Glomerular endothelial cell (primary cell): ENCODE results near the gene ARHGEF35. TPM values are rescaled to one million over a fixed set of nuclear protein-coding genes. Genes with fewer than 3 reads are reported as not detected.
"Not testable (repeated sequence)": the region's sequence is repeated elsewhere in the genome, so short reads cannot be mapped to it uniquely, and the experiment has no call there.

Source experiments
- DNase-seq: peaks from one replicate; pipeline ENCODE4 v3.0.0-alpha.2; 2011; ENCODE audit warnings: low read depth, low spot score; ENCODE audit errors: extremely low read depth
- total RNA-seq: library from RNA; depleted of rRNA; stranded (reverse); fragments of >200 nt; gene quantifications from 2 replicates; pipeline ENCODE4 v1.2.3, GENCODE V29; 2015

The ARHGEF35 gene
- total RNA-seq, 1 donor from 2014 or later = not detected

DNA sequence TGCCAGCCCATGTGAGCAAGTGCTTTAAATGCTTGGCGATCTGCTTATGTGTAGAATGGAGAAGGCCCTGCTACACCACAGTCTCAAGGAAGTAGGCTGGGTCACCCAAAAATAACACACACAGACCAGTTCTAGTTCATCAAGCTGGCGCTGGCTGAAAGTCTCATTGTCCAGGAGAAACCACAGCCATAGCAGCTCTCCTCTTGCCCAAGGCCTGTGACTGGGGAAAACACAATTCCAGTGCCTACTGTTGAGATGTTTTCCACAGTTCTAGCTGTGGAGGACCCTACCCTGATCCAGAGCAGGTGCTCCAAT lies 16.5 kb downstream of the ARHGEF35 start:
- not testable (repeated sequence) for DNase-seq

DNA sequence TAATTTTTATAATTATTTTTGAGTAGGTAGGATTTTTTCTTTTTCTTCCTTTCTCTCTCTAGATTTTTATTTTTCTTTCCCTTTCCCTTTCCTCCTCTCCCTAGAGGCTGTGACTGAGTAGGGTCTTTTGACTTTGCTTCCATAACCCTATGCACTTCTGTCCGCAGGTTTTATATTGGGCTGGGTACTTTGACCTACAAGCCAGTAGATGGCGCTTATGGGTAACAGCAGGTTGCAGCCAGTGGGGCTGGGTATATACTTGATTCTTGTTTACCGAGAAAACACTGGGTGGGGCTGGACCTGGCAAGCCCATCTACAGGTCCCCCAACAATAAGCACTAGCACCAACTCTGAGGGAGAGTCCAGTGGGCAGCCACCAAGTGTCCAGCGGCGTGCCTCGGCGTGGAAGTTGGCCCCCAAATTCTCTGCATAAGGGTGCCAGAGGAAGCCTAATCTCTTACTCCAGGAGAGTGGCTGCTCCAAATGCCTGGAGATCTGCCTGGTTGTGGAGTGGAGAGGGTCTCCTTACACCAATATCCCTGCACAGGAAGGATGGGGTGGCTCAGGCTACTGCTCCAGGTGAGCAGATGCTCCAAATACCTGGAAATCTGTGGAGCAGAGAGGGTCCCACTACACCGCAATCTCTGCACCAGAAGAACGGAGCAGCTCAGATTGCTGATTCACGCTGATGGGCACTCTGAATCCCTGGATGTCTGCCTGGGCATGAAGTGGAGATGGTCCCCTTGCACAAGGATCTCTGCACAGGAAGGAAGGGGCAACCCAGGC lies 17.1 kb downstream of the ARHGEF35 start:
- DNase-seq = not testable (repeated sequence)

DNA sequence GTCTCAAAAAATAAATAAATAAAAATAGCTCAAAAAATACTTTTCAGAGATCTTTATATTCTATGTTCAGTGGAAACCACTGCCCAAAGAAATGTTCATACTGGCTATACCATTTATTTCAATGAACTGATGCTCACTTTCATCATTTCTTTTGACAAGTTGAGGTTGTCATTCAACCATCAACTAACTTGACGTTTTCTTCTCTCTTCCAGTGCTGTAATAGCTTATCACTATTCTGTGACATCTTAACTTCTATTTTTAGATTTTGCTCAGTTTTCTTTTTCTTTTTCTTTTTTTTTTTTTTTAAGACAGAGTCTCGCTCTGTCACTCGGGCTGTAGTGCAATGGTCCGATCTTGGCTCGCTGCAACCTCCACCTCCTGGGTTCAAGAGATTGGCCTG lies 21.0 kb downstream of the ARHGEF35 start:
- no peak for DNase-seq

DNA sequence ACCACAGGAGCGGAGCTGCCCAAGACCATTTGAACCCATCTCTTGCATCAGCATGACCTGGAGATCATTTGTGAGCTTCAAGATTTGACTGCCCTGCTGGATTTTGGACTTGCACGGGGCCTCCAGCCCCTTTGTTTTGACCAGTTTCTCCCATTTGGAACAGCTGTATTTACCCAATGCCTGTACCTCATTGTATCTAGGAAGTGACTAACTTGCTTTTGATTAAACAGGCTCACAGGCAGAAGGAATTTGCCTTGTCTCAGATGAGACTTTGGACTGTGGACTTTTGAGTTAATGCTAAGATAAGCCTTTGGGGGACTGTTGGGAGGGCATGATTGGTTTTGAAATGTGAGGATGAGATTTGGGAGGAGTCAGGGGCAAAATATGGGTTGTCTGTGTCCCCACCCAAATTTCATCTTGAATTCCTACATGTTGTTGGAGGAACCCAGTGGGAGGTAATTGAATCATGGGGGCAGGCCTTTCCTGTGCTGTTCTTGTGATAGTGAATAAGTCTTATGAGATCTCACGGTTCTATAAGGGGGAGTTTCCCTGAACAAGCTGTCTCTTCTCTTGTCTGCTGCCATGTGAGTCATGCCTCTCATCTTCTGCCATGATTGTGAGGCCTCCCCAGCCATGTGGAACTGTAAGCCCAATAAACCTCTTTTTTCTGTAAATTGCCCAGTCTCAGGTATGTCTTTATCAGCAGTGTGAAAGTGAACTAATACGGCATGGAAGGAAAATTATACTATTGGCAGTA lies 23.9 kb downstream of the ARHGEF35 start:
- not testable (repeated sequence) for DNase-seq

DNA sequence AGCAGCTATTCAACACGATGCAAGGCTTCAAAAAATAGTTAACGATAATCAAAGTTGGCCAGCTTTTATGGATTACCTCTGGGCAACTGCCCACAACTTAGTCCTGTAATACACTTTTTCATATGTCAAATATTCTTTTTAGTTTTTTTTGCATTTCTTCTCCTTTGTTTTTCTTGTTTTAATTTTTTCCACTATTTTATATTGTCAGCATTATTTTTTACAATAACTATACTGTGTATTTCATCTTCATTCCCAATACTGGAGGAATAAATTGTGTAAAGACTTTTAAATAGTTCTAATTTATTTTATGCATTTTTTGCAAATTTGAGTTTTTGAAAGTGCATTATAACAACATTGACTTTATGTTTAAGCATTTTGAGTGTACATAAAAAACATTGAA lies 30.8 kb downstream of the ARHGEF35 start:
- no peak for DNase-seq

DNA sequence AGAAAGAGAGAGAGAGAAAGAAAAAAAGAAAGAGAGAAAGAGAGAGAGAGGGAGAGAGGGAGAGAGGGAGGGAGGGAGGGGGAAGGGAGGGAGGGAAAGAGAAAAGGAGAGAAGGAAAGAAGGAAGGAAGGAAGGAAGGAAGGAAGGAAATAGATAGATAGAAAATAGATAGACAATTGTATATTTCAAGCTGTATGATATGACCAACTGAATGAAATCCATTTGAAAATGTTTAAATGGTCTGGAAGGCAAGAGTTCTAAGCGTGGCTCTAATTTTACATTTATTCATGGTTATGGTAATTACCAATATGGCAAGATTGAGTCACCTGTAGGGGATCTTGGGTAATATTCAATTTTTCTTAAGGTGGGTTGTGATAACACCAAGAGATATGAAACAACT lies 36.8 kb downstream of the ARHGEF35 start:
- DNase-seq = no peak

DNA sequence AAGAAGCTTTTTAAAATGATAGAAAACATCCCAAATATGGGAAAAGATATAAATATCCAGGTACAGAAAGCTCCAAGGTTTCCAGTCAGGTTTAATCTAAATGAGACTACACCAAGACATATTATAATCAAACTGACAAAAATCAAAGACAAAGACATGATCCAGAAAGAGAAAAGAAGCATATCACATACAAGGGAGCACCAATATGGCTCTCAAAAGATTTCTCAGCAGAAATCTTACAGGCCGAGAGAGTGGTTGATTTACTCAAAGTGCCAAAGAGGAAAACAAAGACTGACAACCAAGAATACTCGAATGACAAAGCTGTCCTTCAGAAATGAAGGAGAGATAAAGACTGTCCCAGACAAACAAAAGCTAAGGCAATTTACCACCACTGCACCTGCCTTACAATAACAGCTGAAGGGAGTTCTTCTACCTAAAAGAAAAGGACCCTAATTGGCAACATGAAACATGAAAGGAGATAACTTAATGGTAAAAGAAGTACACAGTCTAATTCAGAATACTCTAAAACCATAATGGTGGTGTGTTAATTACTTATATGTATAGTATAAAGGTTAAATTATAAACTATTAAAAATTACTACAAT lies 47.3 kb downstream of the ARHGEF35 start:
- no peak for DNase-seq

DNA sequence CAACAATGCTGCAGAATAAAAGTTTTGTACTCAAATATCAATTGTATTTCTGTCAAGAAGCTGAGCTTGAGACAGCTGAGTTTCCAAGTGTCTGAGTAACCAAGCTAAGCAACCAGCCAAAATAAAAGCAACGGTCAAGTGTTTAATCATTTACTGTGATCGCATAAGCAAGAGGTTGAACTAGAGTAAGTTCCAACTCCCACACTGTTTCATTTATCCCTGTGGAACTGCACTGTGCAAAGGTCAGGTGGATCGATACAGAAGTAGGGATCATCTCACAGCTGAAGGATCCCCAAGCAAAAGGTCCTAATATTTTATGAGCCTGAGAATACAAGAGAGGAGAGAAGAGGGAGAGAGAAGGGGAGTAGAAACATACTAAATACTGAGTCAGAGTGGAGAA lies 51.2 kb downstream of the ARHGEF35 start:
- DNase-seq = no peak

DNA sequence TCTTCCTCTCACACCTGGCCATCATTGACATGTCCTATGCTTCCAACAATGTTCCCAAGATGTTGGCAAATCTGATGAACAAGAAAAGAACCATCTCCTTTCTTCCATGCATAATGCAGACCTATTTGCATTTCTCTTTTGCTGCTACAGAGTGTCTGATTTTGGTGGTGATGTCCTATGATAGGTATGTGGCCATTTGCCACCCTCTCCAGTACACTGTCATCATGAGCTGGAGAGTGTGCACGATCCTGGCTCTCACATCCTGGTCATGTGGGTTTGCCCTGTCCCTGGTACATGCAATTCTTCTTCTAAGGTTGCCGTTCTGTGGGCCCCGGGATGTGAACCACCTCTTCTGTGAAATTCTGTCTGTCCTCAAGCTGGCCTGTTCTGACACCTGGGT lies 53.4 kb downstream of the ARHGEF35 start:
- no peak for DNase-seq

DNA sequence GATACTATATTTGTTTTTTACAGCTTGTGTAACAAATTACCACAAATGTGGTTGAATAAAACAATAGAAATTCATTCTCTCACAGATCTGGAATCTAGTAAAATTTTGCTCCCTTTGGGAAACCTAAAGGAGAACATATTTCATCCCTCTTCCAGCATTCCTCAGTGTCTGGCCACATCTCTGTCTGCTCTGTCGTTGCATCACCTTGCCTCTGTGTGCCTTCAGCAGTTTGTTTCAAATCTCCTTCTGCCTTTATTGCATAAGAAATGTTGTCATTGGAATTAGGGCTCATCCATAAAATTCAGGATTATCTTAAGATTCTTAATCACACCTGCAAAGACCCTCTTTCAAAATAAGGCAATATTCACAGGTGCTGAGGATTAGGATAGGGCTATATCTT lies 58.1 kb downstream of the ARHGEF35 start:
- no peak for DNase-seq

Other genes with a start within 250 kb of the ARHGEF35 start
- gene OR2F1, start 241.0 kb downstream of the ARHGEF35 start, total RNA-seq = not detected in 2 replicates
- not detected in 2 replicates for gene OR6B1, start 195.5 kb downstream of the ARHGEF35 start, total RNA-seq
- gene OR2A5, start 146.9 kb downstream of the ARHGEF35 start, total RNA-seq = not detected in 2 replicates
- not detected in 2 replicates for gene OR2A25, start 126.0 kb downstream of the ARHGEF35 start, total RNA-seq
- gene OR2A12, start 109.6 kb downstream of the ARHGEF35 start, total RNA-seq = not detected in 2 replicates
- gene OR2A2, start 86.2 kb downstream of the ARHGEF35 start, total RNA-seq = not detected in 2 replicates
- gene OR2A14, start 72.7 kb downstream of the ARHGEF35 start, total RNA-seq = not detected in 2 replicates
- 0.19 TPM in 1 of 2 replicates, not detected in the other for gene CTAGE4, start 12.4 kb downstream of the ARHGEF35 start, total RNA-seq
- not detected in 2 replicates for gene OR2A42, start 43.8 kb upstream of the ARHGEF35 start, total RNA-seq
- 1.5 TPM in 1 of 2 replicates, not detected in the other for gene OR2A7, start 69.0 kb upstream of the ARHGEF35 start, total RNA-seq
- not detected in 2 replicates for gene CTAGE8, start 73.5 kb upstream of the ARHGEF35 start, total RNA-seq
- gene OR2A1, start 116.6 kb upstream of the ARHGEF35 start, total RNA-seq = not detected in 2 replicates
- gene ARHGEF5, start 159.6 kb upstream of the ARHGEF35 start, total RNA-seq = 1.6 and 2.9 TPM in 2 replicates
- not detected in 2 replicates for gene NOBOX, start 207.9 kb upstream of the ARHGEF35 start, total RNA-seq